HepG2 (cell line): Measurements from ENCODE around the gene ZBTB7C. TPM values are rescaled to one million over a fixed set of nuclear protein-coding genes. Genes with fewer than 3 reads are reported as not detected.

Source experiments
- ATAC-seq: fragments of 200-7000 bp; cut with Tn5 transposase; 3 replicates; pipeline ENCODE4 v1.9.1; 2020; ENCODE audit warnings: mild to moderate bottlenecking, moderate library complexity
- BruUV-seq: library from RNA; stranded (reverse); fragments of 400-500 nt; replicated peaks from 2 replicates; lab custom pipeline; 2021; lab: Mats Ljungman, UMichigan
- CTCF ChIA-PET: fragments of 300-600 bp; formaldehyde crosslinking; extraction: SDS; loops from one replicate; lab custom pipeline; 2021; ENCODE audit warnings: low total read pairs, inconsistent platforms, low intra/inter-chr PET ratio; lab: Yijun Ruan, JAX
- POLR2A ChIA-PET: fragments of 350-600 bp; sonication (Branson Sonifier 250); formaldehyde crosslinking; loops from one replicate; lab custom pipeline; 2020; ENCODE audit warnings: antibody characterized with exemption, inconsistent platforms; lab: Yijun Ruan, JAX
- DNase-seq: peaks from one replicate; pipeline ENCODE4 v3.0.0-alpha.2; 2015; ENCODE audit warnings: low spot score
- FAIRE-seq: peaks from 3 replicates; lab custom pipeline; 2011; peaks lifted over from hg19 to GRCh38; lab: Jason Lieb, UNC
- H2AFZ ChIP-seq: one replicate; pipeline ENCODE4 v1.6.1; 2011; ENCODE audit warnings: low read length, inconsistent platforms
- H3K27ac ChIP-seq: fragments of 300-600 bp; 3 replicates; pipeline ENCODE4 v1.8.0; 2011; ENCODE audit warnings: mixed run types, mild to moderate bottlenecking, mixed read lengths, low read length, inconsistent platforms; ENCODE audit not compliant: insufficient read depth; ENCODE audit errors: extremely low read length
- H3K27me3 ChIP-seq, 2 experiments: fragments of 200-600 bp in 1 of 2; 2 replicates in 1 of 2; 3 replicates in 1 of 2; pipeline versions ENCODE4 v1.6.0 to v1.8.0; 2011; ENCODE audit warnings: low read length in 2 of 2, mild to moderate bottlenecking in 2 of 2, moderate library complexity in 2 of 2, inconsistent platforms in 1 of 2; ENCODE audit not compliant: insufficient read depth in 2 of 2, control insufficient read depth in 1 of 2
- H3K36me3 ChIP-seq, 2 experiments: fragments of 200-600 bp in 1 of 2; replicated peaks in 1 of 2; 2 replicates in 1 of 2; 3 replicates in 1 of 2; pipeline versions ENCODE4 v1.5.1 to v1.8.0; 2011; ENCODE audit warnings: low read length in 2 of 2, inconsistent platforms in 1 of 2; ENCODE audit not compliant: insufficient read depth in 2 of 2, control insufficient read depth in 1 of 2
- H3K4me1 ChIP-seq: 2 replicates; pipeline ENCODE4 v1.5.1; 2012; ENCODE audit warnings: low read length, inconsistent platforms; ENCODE audit not compliant: insufficient read depth
- H3K4me2 ChIP-seq: 2 replicates; pipeline ENCODE4 v1.6.0; 2011; ENCODE audit warnings: low read depth, low read length, inconsistent platforms
- H3K4me3 ChIP-seq, 3 experiments: fragments of 200-600 bp in 1 of 3; sonication (generic), shearing (Covaris generic) in 1 of 3; replicated peaks in 1 of 3; 2 replicates each; pipeline ENCODE4 v1.5.1; 2011 to 2016; ENCODE audit warnings: low read length in 3 of 3, inconsistent platforms in 2 of 3, low read depth in 2 of 3, mild to moderate bottlenecking in 2 of 3, control low read depth in 1 of 3, mixed read lengths in 1 of 3; ENCODE audit not compliant: insufficient read depth in 1 of 3
- H3K79me2 ChIP-seq: one replicate; pipeline ENCODE4 v1.6.1; 2011; ENCODE audit warnings: low read length, inconsistent platforms; ENCODE audit not compliant: insufficient read depth
- H3K9ac ChIP-seq: 2 replicates; pipeline ENCODE4 v1.6.0; 2011; ENCODE audit warnings: mild to moderate bottlenecking, low read depth, low read length, inconsistent platforms; ENCODE audit not compliant: insufficient read depth
- H3K9me3 ChIP-seq: 2 replicates; pipeline ENCODE4 v1.5.1; 2012; ENCODE audit warnings: mild to moderate bottlenecking, low read length
- H4K20me1 ChIP-seq: 2 replicates; pipeline ENCODE4 v1.6.0; 2011; ENCODE audit warnings: inconsistent platforms, mild to moderate bottlenecking, low read length, moderate library complexity; ENCODE audit not compliant: insufficient read depth
- ADNP ChIP-seq: sonication (generic); formaldehyde crosslinking; IDR thresholded peaks from 2 replicates; pipeline ENCODE4 v1.4.0; 2020; ENCODE audit warnings: missing genetic modification reagents
- PCBP1 ChIP-seq: fragments of 200-400 bp; formaldehyde crosslinking; IDR thresholded peaks from 2 replicates; pipeline ENCODE4 v1.6.1; 2017; ENCODE audit warnings: mild to moderate bottlenecking, low read depth, low read length, borderline replicate concordance
- PHF5A ChIP-seq: IDR thresholded peaks from one replicate; pipeline ENCODE4 v1.6.1; 2018; ENCODE audit warnings: low read depth, missing genetic modification reagents; ENCODE audit not compliant: unreplicated experiment
- SALL1 ChIP-seq: sonication (generic); formaldehyde crosslinking; IDR thresholded peaks from 2 replicates; pipeline ENCODE4 v1.8.0; 2022; ENCODE audit warnings: mild to moderate bottlenecking, missing genetic modification reagents
- SMARCC2 ChIP-seq: fragments of 450-650 bp; IDR thresholded peaks from 2 replicates; pipeline ENCODE4 v1.6.1; 2017; ENCODE audit warnings: antibody characterized with exemption, mild to moderate bottlenecking
- SRSF4 ChIP-seq: fragments of 200-400 bp; formaldehyde crosslinking; IDR thresholded peaks from one replicate; pipeline ENCODE4 v1.6.1; 2018; ENCODE audit warnings: mild to moderate bottlenecking, low read depth, low read length, moderate library complexity; ENCODE audit not compliant: poor library complexity, severe bottlenecking
- TP53 ChIP-seq: sonication (generic); formaldehyde crosslinking; conservative IDR thresholded peaks from 2 replicates; pipeline ENCODE4 v1.4.0; 2020; ENCODE audit warnings: missing genetic modification reagents
- XRCC5 ChIP-seq: fragments of 200-400 bp; formaldehyde crosslinking; optimal IDR thresholded peaks from 2 replicates; pipeline ENCODE3; 2017; ENCODE audit warnings: mild to moderate bottlenecking, low read length
- ZNF138 ChIP-seq: sonication (generic); formaldehyde crosslinking; IDR thresholded peaks from 2 replicates; pipeline ENCODE4 v1.5.0; 2020; ENCODE audit warnings: mild to moderate bottlenecking, low read depth, missing genetic modification reagents
- ZNF296 ChIP-seq: sonication (generic); formaldehyde crosslinking; conservative IDR thresholded peaks from 2 replicates; pipeline ENCODE4 v1.5.0; 2020; ENCODE audit warnings: mild to moderate bottlenecking, missing genetic modification reagents
- ZNF33A ChIP-seq: sonication (generic); formaldehyde crosslinking; IDR thresholded peaks from 2 replicates; pipeline ENCODE4 v1.5.1; 2020; ENCODE audit warnings: missing genetic modification reagents, mild to moderate bottlenecking, moderate library complexity, borderline replicate concordance
- ZNF446 ChIP-seq: sonication (generic); formaldehyde crosslinking; IDR thresholded peaks from 2 replicates; pipeline ENCODE4 v1.5.0; 2020; ENCODE audit warnings: mild to moderate bottlenecking, missing genetic modification reagents
- ZNF841 ChIP-seq: sonication (generic); formaldehyde crosslinking; IDR thresholded peaks from 2 replicates; pipeline ENCODE4 v1.8.1; 2023; ENCODE audit warnings: missing genetic modification reagents, borderline replicate concordance
- WGBS: methylation state at CpG from one replicate; pipeline ENCODE4 v1.1.6; 2017; ENCODE audit warnings: low lambda C conversion rate; 5-methylcytosine and 5-hydroxymethylcytosine counted together
- in situ Hi-C: cut with HindIII; loops from 2 replicates; pipeline ENCODE4 v1.10.0; 2017; ENCODE audit warnings: low pct_unique_long_range_greater_than_20kb; ENCODE audit not compliant: extremely low pct_ligation_motif_present
- intact Hi-C: fragments of 100-400 bp; cut with micrococcal nuclease; formaldehyde crosslinking; loops from one replicate; pipeline ENCODE4 v1.10.0; 2022; ENCODE audit not compliant: unreplicated experiment
- polyA plus RNA-seq, 8 experiments: library from polyadenylated mRNA; depleted of rRNA in 3 of 8; stranded (reverse) in 7 of 8; unstranded in 1 of 8; fragments of >200 nt; fragmentation: Illumina TruSeq in 4 of 8; extraction: Trizol in 4 of 8; gene quantifications; 2 replicates each; pipeline versions ENCODE4 v1.2.1 to v1.2.3, GENCODE V29; 2011 to 2016; ENCODE audit warnings: low read depth in 4 of 8, missing spikeins in 1 of 8, mixed read lengths in 1 of 8; ENCODE audit not compliant: insufficient read depth in 1 of 8
- total RNA-seq, 5 experiments: library from RNA; depleted of rRNA; stranded (reverse); fragments of >200 nt; fragmentation: Illumina TruSeq; extraction: Trizol; gene quantifications; 2 replicates each; pipeline ENCODE4 v1.2.3, GENCODE V29; 2016; ENCODE audit warnings: low read depth in 1 of 5
- TF ChIP-seq, protein P1 (sequence below): sonication (generic); formaldehyde crosslinking; IDR thresholded peaks from 2 replicates; pipeline ENCODE4 v1.5.1; 2020; ENCODE audit warnings: missing genetic modification reagents, mild to moderate bottlenecking, borderline replicate concordance
- TF ChIP-seq, protein P2 (sequence below): sonication (generic); formaldehyde crosslinking; IDR thresholded peaks from 2 replicates; pipeline ENCODE4 v1.5.0; 2020; ENCODE audit warnings: missing genetic modification reagents
- TF ChIP-seq, protein P3 (sequence below): IDR thresholded peaks from 2 replicates; pipeline ENCODE4 v1.6.1; 2016; ENCODE audit warnings: mild to moderate bottlenecking, missing biosample characterization, missing genetic modification reagents
- TF ChIP-seq, protein P4 (sequence below): sonication (generic); formaldehyde crosslinking; IDR thresholded peaks from 2 replicates; pipeline ENCODE4 v1.8.1; 2023; ENCODE audit warnings: mild to moderate bottlenecking, missing genetic modification reagents

The ZBTB7C gene
- total and polyA plus RNA-seq, 2 of the 13 experiments (the other 11 are each of a cell fraction or from before 2014, with no cell fraction given): 0.01 to 0.04 TPM

DNA sequence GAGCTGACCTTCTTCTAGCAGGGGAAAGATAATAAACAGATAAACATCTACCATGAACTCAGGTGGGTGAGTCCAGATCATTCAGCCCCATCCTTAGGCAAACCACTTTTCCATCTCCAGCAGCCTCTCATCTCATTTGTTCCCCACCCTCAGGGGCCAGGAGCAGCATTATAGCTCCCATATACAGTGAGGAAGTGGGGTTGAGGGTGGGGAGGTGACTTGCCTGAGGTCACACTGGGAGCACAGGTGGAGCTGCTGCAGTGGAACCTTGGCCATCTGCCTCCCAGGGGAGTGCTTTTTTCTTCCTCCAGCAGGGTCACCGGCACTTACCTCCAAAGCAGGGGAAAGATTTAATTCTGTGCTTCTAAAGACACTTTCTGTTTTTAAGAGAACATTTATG lies 266.2 kb downstream of the ZBTB7C start:
- Histone ChIP-seq H3K79me2 (no peaks in the 10 kb centered on the region), H3K4me3 (no peak overlapping the region), H3K27me3 (peaks cover 2 to 16% of the 10 kb centered on the region in 2 experiments; a peak in 3 of 5 replicates), H3K9ac (no peak overlapping the region), H4K20me1 (no peaks in the 10 kb centered on the region), H3K36me3 (no peaks in the 10 kb centered on the region), H3K27ac (no peak overlapping the region), H3K4me1 (no peaks in the 10 kb centered on the region), H2AFZ (no peak overlapping the region), H3K4me2 (no peak overlapping the region), H3K9me3 (no peaks in the 10 kb centered on the region)
- ChIA-PET CTCF (no interaction called here), POLR2A (no interaction called here)
- FAIRE-seq (no peak), ATAC-seq (no peak), DNase-seq (no peak)
- WGBS: 100% methylated on average over 1 of the region's 1 CpG
- TF ChIP-seq, protein P1, sequence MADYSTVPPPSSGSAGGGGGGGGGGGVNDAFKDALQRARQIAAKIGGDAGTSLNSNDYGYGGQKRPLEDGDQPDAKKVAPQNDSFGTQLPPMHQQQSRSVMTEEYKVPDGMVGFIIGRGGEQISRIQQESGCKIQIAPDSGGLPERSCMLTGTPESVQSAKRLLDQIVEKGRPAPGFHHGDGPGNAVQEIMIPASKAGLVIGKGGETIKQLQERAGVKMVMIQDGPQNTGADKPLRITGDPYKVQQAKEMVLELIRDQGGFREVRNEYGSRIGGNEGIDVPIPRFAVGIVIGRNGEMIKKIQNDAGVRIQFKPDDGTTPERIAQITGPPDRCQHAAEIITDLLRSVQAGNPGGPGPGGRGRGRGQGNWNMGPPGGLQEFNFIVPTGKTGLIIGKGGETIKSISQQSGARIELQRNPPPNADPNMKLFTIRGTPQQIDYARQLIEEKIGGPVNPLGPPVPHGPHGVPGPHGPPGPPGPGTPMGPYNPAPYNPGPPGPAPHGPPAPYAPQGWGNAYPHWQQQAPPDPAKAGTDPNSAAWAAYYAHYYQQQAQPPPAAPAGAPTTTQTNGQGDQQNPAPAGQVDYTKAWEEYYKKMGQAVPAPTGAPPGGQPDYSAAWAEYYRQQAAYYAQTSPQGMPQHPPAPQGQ (CRISPR knock-in tag): no peak
- TF ChIP-seq PHF5A (CRISPR knock-in tag) (no peak), XRCC5 (no peak), SMARCC2 (no peak), ADNP (no peak), PCBP1 (no peak), ZNF138 (no peak), SALL1 (CRISPR knock-in tag) (no peak), ZNF33A (CRISPR knock-in tag) (no peak), ZNF841 (CRISPR knock-in tag) (no peak), SRSF4 (no peak), ZNF446 (CRISPR knock-in tag) (no peak), TP53 (CRISPR knock-in tag) (no peak), ZNF296 (CRISPR knock-in tag) (no peak)
- TF ChIP-seq, protein P2, sequence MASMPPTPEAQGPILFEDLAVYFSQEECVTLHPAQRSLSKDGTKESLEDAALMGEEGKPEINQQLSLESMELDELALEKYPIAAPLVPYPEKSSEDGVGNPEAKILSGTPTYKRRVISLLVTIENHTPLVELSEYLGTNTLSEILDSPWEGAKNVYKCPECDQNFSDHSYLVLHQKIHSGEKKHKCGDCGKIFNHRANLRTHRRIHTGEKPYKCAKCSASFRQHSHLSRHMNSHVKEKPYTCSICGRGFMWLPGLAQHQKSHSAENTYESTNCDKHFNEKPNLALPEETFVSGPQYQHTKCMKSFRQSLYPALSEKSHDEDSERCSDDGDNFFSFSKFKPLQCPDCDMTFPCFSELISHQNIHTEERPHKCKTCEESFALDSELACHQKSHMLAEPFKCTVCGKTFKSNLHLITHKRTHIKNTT (CRISPR knock-in tag): no peak
- TF ChIP-seq, protein P3, sequence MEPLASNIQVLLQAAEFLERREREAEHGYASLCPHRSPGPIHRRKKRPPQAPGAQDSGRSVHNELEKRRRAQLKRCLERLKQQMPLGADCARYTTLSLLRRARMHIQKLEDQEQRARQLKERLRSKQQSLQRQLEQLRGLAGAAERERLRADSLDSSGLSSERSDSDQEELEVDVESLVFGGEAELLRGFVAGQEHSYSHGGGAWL (CRISPR knock-in tag): no peak
- TF ChIP-seq, protein P4, sequence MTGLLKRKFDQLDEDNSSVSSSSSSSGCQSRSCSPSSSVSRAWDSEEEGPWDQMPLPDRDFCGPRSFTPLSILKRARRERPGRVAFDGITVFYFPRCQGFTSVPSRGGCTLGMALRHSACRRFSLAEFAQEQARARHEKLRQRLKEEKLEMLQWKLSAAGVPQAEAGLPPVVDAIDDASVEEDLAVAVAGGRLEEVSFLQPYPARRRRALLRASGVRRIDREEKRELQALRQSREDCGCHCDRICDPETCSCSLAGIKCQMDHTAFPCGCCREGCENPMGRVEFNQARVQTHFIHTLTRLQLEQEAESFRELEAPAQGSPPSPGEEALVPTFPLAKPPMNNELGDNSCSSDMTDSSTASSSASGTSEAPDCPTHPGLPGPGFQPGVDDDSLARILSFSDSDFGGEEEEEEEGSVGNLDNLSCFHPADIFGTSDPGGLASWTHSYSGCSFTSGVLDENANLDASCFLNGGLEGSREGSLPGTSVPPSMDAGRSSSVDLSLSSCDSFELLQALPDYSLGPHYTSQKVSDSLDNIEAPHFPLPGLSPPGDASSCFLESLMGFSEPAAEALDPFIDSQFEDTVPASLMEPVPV (CRISPR knock-in tag): no peak
- in situ Hi-C loops: no loop called here
- BruUV-seq: no TSS peak
- intact Hi-C loops: no loop called here
